Caco-2 (cell line): ENCODE data around the gene TRPM2. TPM values are rescaled to one million over a fixed set of nuclear protein-coding genes. Genes with fewer than 3 reads are reported as not detected.
"Not testable (repeated sequence)": the region's sequence is repeated elsewhere in the genome, so short reads cannot be mapped to it uniquely, and the experiment has no call there.

Experiments used
- BruUV-seq: library from RNA; stranded (reverse); fragments of 400-500 nt; replicated peaks from 2 replicates; lab custom pipeline; 2021; lab: Mats Ljungman, UMichigan
- CTCF ChIA-PET: fragments of 300-600 bp; sonication (Branson Sonifier 250); formaldehyde crosslinking; loops from one replicate; lab custom pipeline; 2022; ENCODE audit warnings: antibody characterized with exemption; lab: Charles Lee
- POLR2A ChIA-PET: fragments of 300-600 bp; sonication (Branson Sonifier 250); formaldehyde crosslinking; loops from one replicate; lab custom pipeline; 2022; ENCODE audit warnings: antibody characterized with exemption; lab: Charles Lee
- DNase-seq, 2 experiments: peaks; one replicate each; pipeline versions ENCODE4 v3.0.0 to v3.0.0-alpha.2; 2020 to 2022
- H3K27me3 ChIP-seq: replicated peaks from 2 replicates; pipeline ENCODE4 v1.6.0; 2011; ENCODE audit warnings: low read length; ENCODE audit not compliant: control insufficient read depth, insufficient read depth
- H3K36me3 ChIP-seq: 2 replicates; pipeline ENCODE4 v1.5.1; 2011; ENCODE audit warnings: low read length; ENCODE audit not compliant: control insufficient read depth, insufficient read depth
- H3K4me1 ChIP-seq: fragments of 250-450 bp; sonication (Bioruptor Pico); 2 replicates; pipeline ENCODE4 v1.5.1; 2020; ENCODE audit warnings: mild to moderate bottlenecking
- H3K4me3 ChIP-seq: 2 replicates; pipeline ENCODE4 v1.5.1; 2011; ENCODE audit warnings: low read depth, mild to moderate bottlenecking, control low read depth, low read length
- H3K9me3 ChIP-seq: fragments of 250-450 bp; sonication (Bioruptor Pico); 2 replicates; pipeline ENCODE4 v1.5.1; 2020; ENCODE audit warnings: mild to moderate bottlenecking, moderate library complexity
- H3K27ac Mint-ChIP-seq: one replicate; pipeline ENCODE4 v1.8.0; 2022; ENCODE audit warnings: mixed read lengths; ENCODE audit not compliant: unreplicated experiment
- H3K27me3 Mint-ChIP-seq: one replicate; pipeline ENCODE4 v1.8.0; 2022; ENCODE audit warnings: mixed read lengths; ENCODE audit not compliant: insufficient read depth, unreplicated experiment
- H3K36me3 Mint-ChIP-seq: one replicate; pipeline ENCODE4 v1.8.0; 2022; ENCODE audit warnings: mild to moderate bottlenecking, mixed read lengths; ENCODE audit not compliant: insufficient read depth, unreplicated experiment
- H3K4me1 Mint-ChIP-seq: one replicate; pipeline ENCODE4 v1.8.0; 2022; ENCODE audit warnings: low read depth, mixed read lengths; ENCODE audit not compliant: unreplicated experiment
- H3K4me3 Mint-ChIP-seq: one replicate; pipeline ENCODE4 v1.8.0; 2022; ENCODE audit warnings: mild to moderate bottlenecking, moderate library complexity, mixed read lengths; ENCODE audit not compliant: unreplicated experiment
- H3K9me3 Mint-ChIP-seq: one replicate; pipeline ENCODE4 v1.8.0; 2022; ENCODE audit warnings: mixed read lengths; ENCODE audit not compliant: unreplicated experiment
- intact Hi-C: fragments of 100-400 bp; cut with micrococcal nuclease; formaldehyde crosslinking; loops from one replicate; pipeline ENCODE4 v1.10.0; 2022; ENCODE audit not compliant: unreplicated experiment
- total RNA-seq: library from RNA; stranded (reverse); gene quantifications from 2 replicates; pipeline ENCODE4 v1.2.3, GENCODE V29; 2022
- TF ChIP-seq, protein P1 (sequence below), 2 experiments: fragments of 200-600 bp in 1 of 2; IDR thresholded peaks; 1 replicate in 1 of 2; 2 replicates in 1 of 2; pipeline versions ENCODE4 v1.5.1 to v1.8.0; 2011 to 2022; ENCODE audit warnings: antibody characterized with exemption in 1 of 2, control low read depth in 1 of 2, inconsistent platforms in 1 of 2, low read depth in 1 of 2, low read length in 1 of 2, mild to moderate bottlenecking in 1 of 2, moderate library complexity in 1 of 2; ENCODE audit not compliant: insufficient read depth in 1 of 2, severe bottlenecking in 1 of 2, unreplicated experiment in 1 of 2

TRPM2 gene
- total RNA-seq, 1 experiment from 2014 or later, result 0.20 TPM

DNA sequence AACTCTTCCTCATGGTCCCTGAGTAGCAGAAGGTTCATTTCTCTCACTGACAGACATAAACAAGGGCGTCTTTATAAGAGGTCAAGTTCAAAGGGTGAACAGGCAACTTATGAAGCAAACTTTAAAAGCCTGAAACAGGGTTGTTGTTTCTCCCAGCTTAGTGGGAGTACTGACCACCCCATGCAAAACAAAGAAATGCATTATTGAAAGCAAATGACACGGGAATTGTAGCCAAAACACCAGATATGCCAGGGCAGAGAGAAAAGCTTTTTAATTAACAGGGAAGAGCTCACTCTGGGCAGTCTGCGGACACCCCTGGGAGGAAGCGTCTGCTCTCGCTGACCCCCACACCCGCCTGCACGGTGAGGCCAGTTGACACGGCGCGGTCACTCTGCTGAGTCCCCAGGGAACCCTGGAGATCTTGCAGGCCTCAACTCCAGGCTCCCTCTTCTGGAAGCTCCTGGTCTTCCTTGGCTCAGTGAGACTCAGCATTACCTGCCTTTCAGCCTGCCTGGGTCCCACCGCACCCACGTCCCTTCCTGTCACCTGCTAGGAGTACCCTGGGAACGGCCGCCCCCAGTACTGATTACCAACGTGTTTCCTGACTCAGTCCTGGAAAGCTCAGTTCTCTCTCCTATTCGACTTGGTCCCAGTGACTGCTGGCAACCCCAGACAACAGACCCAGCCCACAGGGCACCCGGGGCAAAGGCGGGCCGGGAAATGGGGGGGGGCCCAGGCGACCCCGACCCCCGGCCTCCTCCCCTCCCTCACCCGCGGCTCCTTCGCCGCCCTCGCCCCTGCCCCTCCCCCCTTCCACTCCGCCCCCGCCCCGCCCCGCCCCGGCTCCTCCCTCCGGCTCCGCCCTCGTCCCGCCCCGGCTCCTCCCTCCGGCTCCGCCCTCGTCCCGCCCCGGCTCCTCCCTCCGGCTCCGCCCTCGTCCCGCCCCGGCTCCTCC is 15.2 kb upstream of the TRPM2 start:
- H3K36me3 ChIP-seq, result peaks cover 3% of the 10 kb centered on the region
- H3K4me1 Mint-ChIP-seq, result peaks cover 41% of the 10 kb centered on the region
- H3K27me3 ChIP-seq, result no peaks in the 10 kb centered on the region
- CTCF ChIA-PET, result interaction anchor here (0.6 to 1.3 kb wide), 4 partner anchors 31 to 142 kb away, joined by 3 to 8 read pairs (median 4); partner anchors contain the start of gene PFKL
- peak; percentile 76 to 87 for DNase-seq
- H3K9me3 ChIP-seq, result no peaks in the 10 kb centered on the region
- intact Hi-C loops, result loop anchor here (2.0 to 10.0 kb wide), 2 partner anchors 145 to 537 kb away; partner anchors contain the start of gene PTTG1IP
- no TSS peak for BruUV-seq
- POLR2A ChIA-PET, result interaction anchor here (0.5 to 1.5 kb wide), 5 partner anchors 9 to 479 kb away, joined by 3 to 9 read pairs (median 3); partner anchors contain the start of gene UBE2G2
- H3K9me3 Mint-ChIP-seq, result no peaks in the 10 kb centered on the region
- no peaks in the 10 kb centered on the region for H3K27me3 Mint-ChIP-seq
- peak overlapping the region; percentile 63 for H3K27ac Mint-ChIP-seq
- H3K4me1 ChIP-seq, result peaks cover 30% of the 10 kb centered on the region
- TF ChIP-seq, protein P1, sequence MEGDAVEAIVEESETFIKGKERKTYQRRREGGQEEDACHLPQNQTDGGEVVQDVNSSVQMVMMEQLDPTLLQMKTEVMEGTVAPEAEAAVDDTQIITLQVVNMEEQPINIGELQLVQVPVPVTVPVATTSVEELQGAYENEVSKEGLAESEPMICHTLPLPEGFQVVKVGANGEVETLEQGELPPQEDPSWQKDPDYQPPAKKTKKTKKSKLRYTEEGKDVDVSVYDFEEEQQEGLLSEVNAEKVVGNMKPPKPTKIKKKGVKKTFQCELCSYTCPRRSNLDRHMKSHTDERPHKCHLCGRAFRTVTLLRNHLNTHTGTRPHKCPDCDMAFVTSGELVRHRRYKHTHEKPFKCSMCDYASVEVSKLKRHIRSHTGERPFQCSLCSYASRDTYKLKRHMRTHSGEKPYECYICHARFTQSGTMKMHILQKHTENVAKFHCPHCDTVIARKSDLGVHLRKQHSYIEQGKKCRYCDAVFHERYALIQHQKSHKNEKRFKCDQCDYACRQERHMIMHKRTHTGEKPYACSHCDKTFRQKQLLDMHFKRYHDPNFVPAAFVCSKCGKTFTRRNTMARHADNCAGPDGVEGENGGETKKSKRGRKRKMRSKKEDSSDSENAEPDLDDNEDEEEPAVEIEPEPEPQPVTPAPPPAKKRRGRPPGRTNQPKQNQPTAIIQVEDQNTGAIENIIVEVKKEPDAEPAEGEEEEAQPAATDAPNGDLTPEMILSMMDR (IDR thresholded peaks at IDR 0.05; ENCODE audit: insufficient read depth in 1 of 2, low read depth in 1 of 2, low read length in 1 of 2, severe bottlenecking in 1 of 2, unreplicated experiment in 1 of 2), result peak; percentile 41 to 42
- peaks cover 50% of the 10 kb centered on the region for H3K36me3 Mint-ChIP-seq
- H3K4me3 Mint-ChIP-seq, result peak overlapping the region; percentile 66
- peak overlapping the region; percentile 43 for H3K4me3 ChIP-seq

DNA sequence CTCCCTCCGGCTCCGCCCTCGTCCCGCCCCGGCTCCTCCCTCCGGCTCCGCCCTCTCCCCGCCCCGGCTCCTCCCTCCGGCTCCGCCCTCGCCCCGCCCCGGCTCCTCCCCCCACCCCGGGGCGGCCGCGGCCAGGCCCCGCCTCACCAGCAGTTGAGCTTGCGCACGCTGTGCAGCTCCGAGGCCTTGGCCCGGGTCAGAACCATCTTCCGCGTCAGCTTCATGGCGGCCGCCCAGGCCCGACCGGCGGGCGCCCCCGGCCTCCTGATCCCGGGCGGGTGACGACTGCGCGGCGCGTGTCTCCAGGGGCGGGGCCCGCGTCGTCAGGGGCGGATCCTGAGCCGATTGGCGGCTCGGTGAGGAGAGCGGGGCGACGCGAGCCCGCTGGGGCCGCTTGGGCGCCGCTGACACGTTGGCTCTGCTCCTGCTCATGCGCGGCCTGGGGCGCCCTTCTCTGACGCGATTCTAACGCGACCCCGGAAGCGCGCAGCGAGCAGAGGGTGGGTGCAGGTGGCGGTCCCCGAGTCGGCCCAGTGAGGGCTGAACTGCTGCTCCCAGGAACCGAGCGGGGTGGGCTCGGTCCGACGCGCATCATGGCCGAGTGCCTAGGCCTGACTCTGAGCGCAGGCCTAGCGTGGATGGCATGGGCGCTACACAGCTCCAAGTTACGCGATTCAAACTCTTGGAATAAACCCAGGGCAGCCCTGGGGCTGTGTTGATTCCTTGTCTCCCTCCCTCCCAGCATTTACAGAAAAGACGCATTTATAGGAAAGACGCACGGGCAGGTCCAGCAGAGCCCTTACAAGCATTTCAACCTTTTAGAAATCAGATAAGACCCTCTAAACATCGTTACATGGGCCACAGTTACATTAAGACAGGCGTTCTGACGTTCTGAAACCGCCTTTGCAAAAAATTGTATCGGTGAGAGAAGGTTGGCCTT is 14.2 kb upstream of the TRPM2 start, which contains the start of gene CFAP410:
TSS of gene CFAP410 (minus strand) at position 420 of the 940 bp plus-strand sequence. CDS start at position 224, 196 bp downstream.
- Histone ChIP-seq H3K9me3 (no peaks in the 10 kb centered on the region), H3K36me3 (peaks cover 3% of the 10 kb centered on the region), H3K4me3 (peak within 1 kb of the TSS; percentile 95), H3K27me3 (no peaks in the 10 kb centered on the region), H3K4me1 (peaks cover 39% of the 10 kb centered on the region)
- Mint-ChIP-seq H3K4me3 (peak within 1 kb of the TSS; percentile 91), H3K36me3 (peaks cover 46% of the 10 kb centered on the region), H3K27me3 (no peaks in the 10 kb centered on the region), H3K27ac (peak within 1 kb of the TSS; percentile 97), H3K4me1 (peaks cover 41% of the 10 kb centered on the region), H3K9me3 (no peaks in the 10 kb centered on the region)
- TF ChIP-seq, protein P1 (IDR thresholded peaks at IDR 0.05; ENCODE audit: insufficient read depth in 1 of 2, low read depth in 1 of 2, low read length in 1 of 2, severe bottlenecking in 1 of 2, unreplicated experiment in 1 of 2), result no peak
- CTCF ChIA-PET, result interaction anchor here (0.9 to 1.3 kb wide), 3 partner anchors 30 to 141 kb away, joined by 4 to 8 read pairs (median 4); no protein-coding TSS in a partner anchor
- BruUV-seq, result no TSS peak
- peak; percentile 94 to 96 for DNase-seq
- intact Hi-C loops, result loop anchor here (2.0 to 10.0 kb wide), 2 partner anchors 144 to 536 kb away; partner anchors contain the start of gene PTTG1IP
- POLR2A ChIA-PET, result interaction anchor here (0.5 to 1.5 kb wide), 8 partner anchors 13 to 484 kb away, joined by 3 to 14 read pairs (median 7); partner anchors contain the start of gene UBE2G2

DNA sequence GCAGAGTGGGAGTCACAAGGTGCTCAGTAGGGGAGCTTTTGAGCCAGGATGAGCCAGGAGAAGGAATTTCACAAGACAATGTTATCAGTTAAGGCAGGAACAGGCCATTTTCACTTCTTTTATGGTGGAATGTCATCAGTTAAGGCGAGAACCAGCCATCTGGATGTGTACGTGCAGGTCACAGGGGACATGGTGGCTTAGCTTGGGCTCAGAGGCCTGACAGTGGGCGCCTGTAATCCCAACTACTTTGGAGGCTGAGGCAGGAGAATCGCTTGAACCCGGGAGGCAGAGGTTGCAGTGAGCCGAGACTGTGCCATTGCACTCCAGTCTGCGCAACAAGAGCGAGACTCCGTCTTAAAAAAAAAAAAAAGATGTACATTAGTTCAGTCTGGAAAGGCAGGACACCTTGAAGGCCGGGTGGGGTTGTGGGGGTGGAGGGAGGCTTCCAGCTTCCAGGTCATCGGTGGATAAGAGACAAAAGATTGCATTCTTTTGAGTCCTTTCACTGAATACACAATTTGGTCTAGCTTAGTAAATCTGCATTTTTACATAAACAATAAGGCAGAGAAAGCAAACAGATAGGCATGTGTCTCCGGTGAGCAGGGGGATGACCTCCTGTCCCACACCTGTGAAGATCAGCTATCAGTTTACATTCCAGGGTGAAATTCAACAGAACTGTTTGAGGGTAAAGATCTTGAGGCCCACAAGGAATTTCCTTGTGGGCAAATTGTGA is 11.5 kb upstream of the TRPM2 start:
- CTCF ChIA-PET, result interaction anchor here (0.7 to 1.4 kb wide), 5 partner anchors 19 to 452 kb away, joined by 3 to 4 read pairs (median 3); partner anchors contain the start of gene LRRC3
- BruUV-seq, H3K4me3 ChIP-seq, intact Hi-C loops, H3K36me3 ChIP-seq, H3K27me3 ChIP-seq, H3K27me3 Mint-ChIP-seq, H3K9me3 ChIP-seq, POLR2A ChIA-PET, H3K9me3 Mint-ChIP-seq: not testable (repeated sequence)
- Mint-ChIP-seq H3K4me1 (peaks cover 41% of the 10 kb centered on the region), H3K27ac (peak overlapping the region; percentile 95), H3K36me3 (peaks cover 36% of the 10 kb centered on the region), H3K4me3 (peak overlapping the region; percentile 91)
- DNase-seq, result peak; percentile 73 to 86
- peaks cover 43% of the 10 kb centered on the region for H3K4me1 ChIP-seq

DNA sequence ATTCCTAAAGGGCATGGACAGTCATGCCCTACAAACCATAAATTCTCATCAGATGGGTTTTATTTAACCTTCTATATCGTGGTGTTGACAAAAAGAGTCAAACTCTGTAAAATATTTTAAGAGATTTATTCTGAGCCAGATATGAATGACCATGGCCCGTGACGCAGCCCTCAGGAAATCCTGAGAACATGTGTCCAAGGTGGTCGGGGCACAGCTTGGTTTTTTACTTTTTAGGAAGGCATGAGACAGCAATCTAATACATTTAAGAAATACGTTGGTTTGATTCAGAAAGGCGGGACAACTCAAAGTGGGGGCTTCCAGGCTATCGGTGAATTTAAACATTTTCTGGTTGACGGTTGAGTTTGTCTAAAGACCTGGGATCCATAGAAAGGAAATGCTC is 10.4 kb upstream of the TRPM2 start:
- H3K27me3 Mint-ChIP-seq, intact Hi-C loops, H3K36me3 ChIP-seq, H3K9me3 Mint-ChIP-seq, DNase-seq, H3K4me3 ChIP-seq, H3K9me3 ChIP-seq, H3K27me3 ChIP-seq, BruUV-seq, POLR2A ChIA-PET: not testable (repeated sequence)
- Mint-ChIP-seq H3K27ac (peak overlapping the region; percentile 95), H3K4me1 (peaks cover 33% of the 10 kb centered on the region), H3K4me3 (peak overlapping the region; percentile 91), H3K36me3 (peaks cover 25% of the 10 kb centered on the region)
- H3K4me1 ChIP-seq, result peaks cover 43% of the 10 kb centered on the region
- CTCF ChIA-PET, result interaction anchor here (0.7 to 1.4 kb wide), 3 partner anchors 18 to 140 kb away, joined by 3 read pairs; partner anchors contain the start of gene LRRC3
